ENCODE data around the gene TEC. TPM values are rescaled to one million over a fixed set of nuclear protein-coding genes. Genes with fewer than 3 reads are reported as not detected.

The TEC gene
- polyA plus RNA-seq, 1 donor (not counting 4 experiments of a cell fraction or from before 2014, with no cell fraction given), result 0.39 TPM

DNA sequence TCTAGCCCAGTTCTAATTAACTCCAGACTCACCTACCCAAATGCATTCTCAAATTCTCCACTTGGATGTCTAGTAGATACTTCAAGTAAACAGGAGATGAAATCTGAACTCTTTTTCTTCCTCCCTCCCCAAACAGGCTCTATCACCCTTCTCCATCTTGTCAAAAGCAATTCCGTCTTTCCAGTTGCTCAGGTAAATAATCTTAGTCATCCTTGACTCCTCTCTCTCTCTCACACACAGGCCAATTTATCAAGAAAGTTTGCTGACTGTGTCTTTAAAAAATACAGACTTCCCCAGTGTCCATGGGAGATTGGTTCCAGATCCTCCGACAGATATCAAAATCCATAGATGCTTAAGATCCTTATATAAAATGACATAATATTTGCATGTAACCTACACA lies 148.5 kb downstream of the TEC start:
- Histone ChIP-seq H4K20me1 (ENCODE audit: control insufficient read depth, extremely low read depth, insufficient read depth, low read length) (no peaks in the 10 kb centered on the region), H3K4me3 (ENCODE audit: control insufficient read depth in 2 of 3, extremely low read depth in 1 of 3, insufficient read depth in 2 of 3, low read depth in 1 of 3, low read length in 3 of 3) (no peak overlapping the region), H3K4me1 (ENCODE audit: control insufficient read depth, extremely low read depth, insufficient read depth, low read length) (no peaks in the 10 kb centered on the region), H3K36me3 (ENCODE audit: control insufficient read depth in 2 of 2, extremely low read depth in 1 of 2, insufficient read depth in 2 of 2, low read length in 2 of 2) (no peaks in the 10 kb centered on the region), H2AFZ (ENCODE audit: control insufficient read depth, low read length) (no peak overlapping the region), H3K9ac (ENCODE audit: control insufficient read depth, extremely low read depth, insufficient read depth, low read length) (no peak overlapping the region), H3K9me1 (ENCODE audit: control insufficient read depth, extremely low read depth, insufficient read depth, low read length) (no peaks in the 10 kb centered on the region), H3K4me2 (ENCODE audit: control insufficient read depth, extremely low read depth, insufficient read depth, low read depth, low read length) (no peak overlapping the region), H3K9me3 (ENCODE audit: control insufficient read depth, low read depth, low read length) (no peaks in the 10 kb centered on the region), H3K79me2 (ENCODE audit: control insufficient read depth, insufficient read depth, low read length) (no peaks in the 10 kb centered on the region), H3K27me3 (ENCODE audit: control insufficient read depth, extremely low read depth, insufficient read depth, low read length) (no peaks in the 10 kb centered on the region), H3K27ac (ENCODE audit: control insufficient read depth, insufficient read depth, low read length) (no peak overlapping the region)
- no peak for TF ChIP-seq EZH2 (IDR thresholded peaks at IDR 0.05; ENCODE audit: low read length)
- TF ChIP-seq, protein P1, sequence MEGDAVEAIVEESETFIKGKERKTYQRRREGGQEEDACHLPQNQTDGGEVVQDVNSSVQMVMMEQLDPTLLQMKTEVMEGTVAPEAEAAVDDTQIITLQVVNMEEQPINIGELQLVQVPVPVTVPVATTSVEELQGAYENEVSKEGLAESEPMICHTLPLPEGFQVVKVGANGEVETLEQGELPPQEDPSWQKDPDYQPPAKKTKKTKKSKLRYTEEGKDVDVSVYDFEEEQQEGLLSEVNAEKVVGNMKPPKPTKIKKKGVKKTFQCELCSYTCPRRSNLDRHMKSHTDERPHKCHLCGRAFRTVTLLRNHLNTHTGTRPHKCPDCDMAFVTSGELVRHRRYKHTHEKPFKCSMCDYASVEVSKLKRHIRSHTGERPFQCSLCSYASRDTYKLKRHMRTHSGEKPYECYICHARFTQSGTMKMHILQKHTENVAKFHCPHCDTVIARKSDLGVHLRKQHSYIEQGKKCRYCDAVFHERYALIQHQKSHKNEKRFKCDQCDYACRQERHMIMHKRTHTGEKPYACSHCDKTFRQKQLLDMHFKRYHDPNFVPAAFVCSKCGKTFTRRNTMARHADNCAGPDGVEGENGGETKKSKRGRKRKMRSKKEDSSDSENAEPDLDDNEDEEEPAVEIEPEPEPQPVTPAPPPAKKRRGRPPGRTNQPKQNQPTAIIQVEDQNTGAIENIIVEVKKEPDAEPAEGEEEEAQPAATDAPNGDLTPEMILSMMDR (optimal IDR thresholded peaks at IDR 0.05 in 1 of 3, IDR thresholded peaks at IDR 0.05 in 1 of 3, conservative IDR thresholded peaks at IDR 0.05 in 1 of 3; ENCODE audit: extremely low read depth in 1 of 3, insufficient read depth in 2 of 3, low read length in 3 of 3), result no peak
- no peak for DNase-seq (ENCODE audit: low read depth, low spot score)
- FAIRE-seq, result no peak
- dilution Hi-C loops (cut with MboI; ENCODE audit: extremely low pct_ligation_motif_present, low sequenced_read_pairs), result no loop called here

DNA sequence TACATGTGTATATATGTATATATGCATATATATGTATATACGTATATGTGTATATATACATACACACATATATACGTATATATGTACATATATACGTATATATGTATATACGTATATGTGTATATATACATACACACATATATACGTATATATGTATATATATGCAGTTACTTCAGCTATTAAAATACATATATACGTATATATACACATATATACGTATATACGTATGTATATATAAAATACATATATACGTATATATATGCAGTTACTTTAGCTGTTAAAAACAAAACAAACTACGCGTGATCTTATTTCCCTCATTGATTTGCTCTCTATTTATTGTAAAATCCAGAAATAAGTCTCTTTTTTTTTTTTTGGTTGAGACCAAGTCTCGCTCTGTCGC lies 149.5 kb downstream of the TEC start:
- no peaks in the 10 kb centered on the region for H3K36me3 ChIP-seq (ENCODE audit: control insufficient read depth in 2 of 2, extremely low read depth in 1 of 2, insufficient read depth in 2 of 2, low read length in 2 of 2)
- no peaks in the 10 kb centered on the region for H4K20me1 ChIP-seq (ENCODE audit: control insufficient read depth, extremely low read depth, insufficient read depth, low read length)
- DNase-seq (ENCODE audit: low read depth, low spot score) (no peak), FAIRE-seq (no peak)
- no peaks in the 10 kb centered on the region for H3K27me3 ChIP-seq (ENCODE audit: control insufficient read depth, extremely low read depth, insufficient read depth, low read length)
- H3K9ac ChIP-seq (ENCODE audit: control insufficient read depth, extremely low read depth, insufficient read depth, low read length), result no peak overlapping the region
- H3K9me1 ChIP-seq (ENCODE audit: control insufficient read depth, extremely low read depth, insufficient read depth, low read length), result no peaks in the 10 kb centered on the region
- H3K79me2 ChIP-seq (ENCODE audit: control insufficient read depth, insufficient read depth, low read length), result no peaks in the 10 kb centered on the region
- no peak overlapping the region for H3K4me2 ChIP-seq (ENCODE audit: control insufficient read depth, extremely low read depth, insufficient read depth, low read depth, low read length)
- no peak overlapping the region for H3K4me3 ChIP-seq (ENCODE audit: control insufficient read depth in 2 of 3, extremely low read depth in 1 of 3, insufficient read depth in 2 of 3, low read depth in 1 of 3, low read length in 3 of 3)
- TF ChIP-seq, protein P1 (optimal IDR thresholded peaks at IDR 0.05 in 1 of 3, IDR thresholded peaks at IDR 0.05 in 1 of 3, conservative IDR thresholded peaks at IDR 0.05 in 1 of 3; ENCODE audit: extremely low read depth in 1 of 3, insufficient read depth in 2 of 3, low read length in 3 of 3), result no peak
- no peak for TF ChIP-seq EZH2 (IDR thresholded peaks at IDR 0.05; ENCODE audit: low read length)
- H3K4me1 ChIP-seq (ENCODE audit: control insufficient read depth, extremely low read depth, insufficient read depth, low read length), result no peaks in the 10 kb centered on the region
- dilution Hi-C loops (cut with MboI; ENCODE audit: extremely low pct_ligation_motif_present, low sequenced_read_pairs), result no loop called here
- no peak overlapping the region for H2AFZ ChIP-seq (ENCODE audit: control insufficient read depth, low read length)
- H3K9me3 ChIP-seq (ENCODE audit: control insufficient read depth, low read depth, low read length), result no peaks in the 10 kb centered on the region
- H3K27ac ChIP-seq (ENCODE audit: control insufficient read depth, insufficient read depth, low read length), result no peak overlapping the region

Data from keratinocyte (primary cell).